NCI-H446 treated with DMSO at 0.1 percent for 48 hours (cell line): ENCODE results near the gene LAMB4.

ENCODE experiments used
- DNase-seq: peaks from one replicate; lab custom pipeline; 2025; lab: John Stamatoyannopoulos, UW

Gene LAMB4

DNA sequence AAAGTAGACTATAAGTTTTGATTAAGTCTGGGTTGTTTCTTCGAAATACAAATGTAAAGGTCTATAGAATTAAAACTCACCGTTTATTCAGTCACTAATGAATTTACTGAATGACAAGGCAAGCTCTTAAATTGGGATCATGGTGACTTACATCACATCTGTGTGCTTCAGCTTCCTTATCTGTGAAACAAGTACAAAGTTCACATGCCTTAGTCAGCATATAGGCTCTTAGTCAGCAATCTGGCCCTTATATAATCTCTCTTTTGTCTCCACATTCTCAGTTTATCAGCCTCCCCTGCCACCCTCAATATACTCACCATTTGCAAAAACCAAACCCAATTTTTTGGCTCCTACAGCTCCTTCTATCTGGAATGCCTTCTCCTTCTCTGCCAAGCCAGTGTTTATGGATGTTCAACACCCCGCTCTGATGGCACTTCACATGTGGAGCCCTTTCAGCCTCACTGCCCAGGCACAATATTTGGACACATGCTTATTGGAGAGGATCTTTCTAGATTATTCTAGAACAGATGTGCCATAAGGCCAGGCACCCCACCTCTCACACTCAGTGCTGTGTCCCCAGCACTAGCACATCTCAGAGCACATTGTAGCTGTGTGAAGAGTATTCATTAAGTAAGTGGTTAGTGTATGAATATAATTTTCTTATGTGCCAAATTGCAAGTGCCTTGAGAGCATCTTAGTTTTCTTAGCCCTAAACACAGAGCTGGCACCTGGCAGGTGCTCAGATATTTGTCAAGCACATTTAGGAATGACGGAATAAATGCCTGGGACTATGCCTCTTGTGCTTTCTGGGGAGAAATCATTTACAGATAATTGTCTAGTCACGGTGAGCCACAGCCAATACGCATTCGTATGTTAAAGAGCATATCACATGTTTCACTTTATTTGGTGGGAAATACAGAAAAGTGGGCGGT lies 117.4 kb downstream of the LAMB4 start:
- no peak for DNase-seq

DNA sequence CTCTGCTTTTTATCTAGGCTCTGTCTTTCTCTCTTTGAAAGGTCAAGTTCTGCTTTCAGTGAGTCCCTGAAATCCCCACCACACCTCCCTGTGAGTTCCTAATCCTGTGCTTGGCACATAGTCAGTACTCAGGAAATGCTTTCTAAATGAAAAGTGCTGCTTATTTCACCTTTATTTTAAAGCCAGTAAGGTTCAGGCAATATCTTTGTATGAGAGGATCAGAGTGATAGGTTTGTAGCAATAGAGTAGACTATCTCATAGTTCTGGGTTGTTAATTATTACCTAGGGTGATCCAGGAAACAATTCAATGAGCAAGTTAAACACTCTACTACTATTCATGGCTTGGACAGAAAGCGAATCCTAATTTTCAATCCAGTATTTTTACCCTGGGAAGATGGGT lies 119.8 kb downstream of the LAMB4 start:
- DNase-seq: no peak

- DNase-seq: no peak
Observed at GRCh38 chr7:108009873-108010272, 120.3 kb downstream of the LAMB4 start.

GRCh38 chr7:108008827-108009226 lies 121.3 kb downstream of the LAMB4 start:
- no peak for DNase-seq

DNA sequence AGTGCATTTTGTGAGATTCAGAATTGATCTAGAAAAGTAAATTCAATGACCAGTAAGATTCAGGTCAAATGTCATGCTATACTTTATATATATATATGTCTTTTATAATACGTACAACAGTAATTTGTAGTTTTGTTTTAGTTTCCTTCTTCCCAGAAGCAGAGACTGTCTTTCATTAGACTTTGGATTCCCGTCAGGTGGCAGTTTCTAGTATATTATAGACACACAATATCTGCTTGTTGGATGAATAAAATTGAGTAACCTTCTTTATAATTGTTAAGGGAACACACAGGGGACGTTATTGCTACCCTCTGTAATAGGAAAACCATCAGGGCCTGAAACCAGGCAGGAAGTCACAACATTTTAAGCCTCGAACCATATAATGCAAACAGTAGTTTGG lies 121.9 kb downstream of the LAMB4 start:
- DNase-seq: no peak

DNA sequence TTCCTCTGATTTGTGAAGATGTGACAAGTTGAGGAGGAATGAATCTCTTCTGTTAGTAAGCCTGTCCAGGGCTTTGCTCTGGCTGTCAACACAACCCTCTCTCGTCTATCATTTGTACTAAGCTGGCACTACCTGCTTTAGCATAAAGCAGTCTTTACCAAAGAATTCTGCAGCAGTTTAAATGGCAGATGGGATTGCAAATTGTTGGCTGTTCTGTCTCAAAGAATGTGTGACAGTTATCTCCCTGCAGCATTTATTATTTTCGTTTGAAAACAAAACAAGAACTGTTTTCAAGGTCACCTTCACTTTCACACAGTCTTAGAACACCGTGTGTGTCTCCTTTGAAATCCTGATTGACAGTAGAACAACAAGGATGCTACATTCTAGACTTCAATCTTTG lies 122.4 kb downstream of the LAMB4 start:
- no peak for DNase-seq

DNA sequence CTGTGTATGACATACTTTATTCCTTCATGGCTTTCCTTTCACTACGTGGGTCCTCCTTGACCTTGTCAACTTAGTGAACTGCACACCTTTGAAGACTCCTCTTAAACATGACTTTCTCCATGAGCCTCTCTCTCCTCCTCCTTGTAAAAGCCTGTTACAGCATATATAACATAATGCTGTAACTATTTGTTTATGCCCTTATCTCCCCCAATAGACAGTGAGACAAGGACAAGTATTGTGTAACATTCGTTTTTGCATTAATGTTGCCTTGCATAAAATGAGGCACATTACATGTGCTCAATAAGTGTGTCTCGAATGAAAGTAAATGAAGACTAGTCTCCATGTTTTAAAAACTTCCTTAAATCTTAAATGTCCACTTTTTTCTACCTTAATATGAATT lies 122.9 kb downstream of the LAMB4 start:
- no peak for DNase-seq

- no peak for DNase-seq
Observed at GRCh38 chr7:108004220-108005142, 125.7 kb downstream of the LAMB4 start.

- DNase-seq: no peak
Observed at GRCh38 chr7:108003599-108003935, 126.6 kb downstream of the LAMB4 start.

GRCh38 chr7:108002726-108003598 lies 127.2 kb downstream of the LAMB4 start, which contains the start of gene LAMB1:
Gene LAMB1, minus strand, starts transcription at chr7:108003161. Its CDS starts 276 bp downstream, at chr7:108002885.
- peak; percentile 28 for DNase-seq

- DNase-seq: peak; percentile 24
Observed at GRCh38 chr7:108001764-108002725, 128.1 kb downstream of the LAMB4 start.

GRCh38 chr7:108000875-108001763 lies 129.0 kb downstream of the LAMB4 start:
- DNase-seq: no peak

- no peak for DNase-seq
Observed at GRCh38 chr7:107999779-108000560, 130.2 kb downstream of the LAMB4 start.

GRCh38 chr7:107998660-107999480 lies 131.3 kb downstream of the LAMB4 start:
- no peak for DNase-seq

DNA sequence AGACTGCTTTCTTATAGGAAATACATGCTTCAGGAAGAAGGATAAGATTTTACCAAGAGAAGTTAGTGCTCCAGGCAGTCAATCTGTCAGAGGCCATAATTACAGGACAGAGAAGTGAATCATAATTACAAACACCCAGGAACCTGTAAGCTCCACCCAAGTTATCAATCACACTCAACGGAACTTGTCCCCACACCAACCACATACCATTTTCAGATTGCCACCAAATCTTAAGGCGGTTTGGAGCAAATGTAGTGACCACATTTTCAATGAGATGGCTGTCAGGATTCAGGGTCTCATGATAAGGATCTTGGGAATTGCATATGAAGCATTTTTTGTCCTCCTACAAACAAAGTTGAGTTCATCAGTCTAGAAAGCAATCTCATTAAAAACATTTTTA lies 132.0 kb downstream of the LAMB4 start:
- DNase-seq: no peak

GRCh38 chr7:107996072-107996882 lies 133.9 kb downstream of the LAMB4 start:
- no peak for DNase-seq
